SHP77 (cell line): ENCODE results near the gene SPRN.
"Not testable (repeated sequence)": the region's sequence is repeated elsewhere in the genome, so short reads cannot be mapped to it uniquely, and the experiment has no call there.

ENCODE experiments used
- DNase-seq, 2 experiments: peaks; one replicate each; lab custom pipeline; 2025; lab: John Stamatoyannopoulos, UW

The SPRN gene

GRCh38 chr10:133424601-133425000 lies at the start of gene SPRN:
SPRN (minus strand) TSS chr10:133424625; CDS start chr10:133423681, 944 bp downstream.
- not testable (repeated sequence) for DNase-seq

- no peak for DNase-seq
Observed at GRCh38 chr10:133474027-133474426, 49.6 kb upstream of the SPRN start.

GRCh38 chr10:133473270-133473669 lies 48.8 kb upstream of the SPRN start:
- no peak for DNase-seq

GRCh38 chr10:133471300-133472109 lies 47.1 kb upstream of the SPRN start:
- DNase-seq: no peak

GRCh38 chr10:133469205-133469604 lies 44.8 kb upstream of the SPRN start:
- DNase-seq: not testable (repeated sequence)

GRCh38 chr10:133467286-133467911 lies 43.0 kb upstream of the SPRN start:
- DNase-seq: no peak

- DNase-seq: no peak
Observed at GRCh38 chr10:133466683-133467275, 42.4 kb upstream of the SPRN start.

- no peak for DNase-seq
Observed at GRCh38 chr10:133465950-133466474, 41.6 kb upstream of the SPRN start.

- no peak for DNase-seq
Observed at GRCh38 chr10:133465191-133465949, 40.9 kb upstream of the SPRN start.

- no peak for DNase-seq
Observed at GRCh38 chr10:133464582-133465031, 40.2 kb upstream of the SPRN start.

GRCh38 chr10:133462512-133463305 lies 38.3 kb upstream of the SPRN start:
- DNase-seq: no peak

- DNase-seq: no peak
Observed at GRCh38 chr10:133461841-133462240, 37.4 kb upstream of the SPRN start.

GRCh38 chr10:133461027-133461426 lies 36.6 kb upstream of the SPRN start:
- DNase-seq: no peak

- DNase-seq: no peak
Observed at GRCh38 chr10:133460208-133460769, 35.9 kb upstream of the SPRN start.

GRCh38 chr10:133459454-133460207 lies 35.2 kb upstream of the SPRN start:
- DNase-seq: no peak

- no peak for DNase-seq
Observed at GRCh38 chr10:133458710-133459453, 34.5 kb upstream of the SPRN start.

- no peak for DNase-seq
Observed at GRCh38 chr10:133458021-133458709, 33.7 kb upstream of the SPRN start.

GRCh38 chr10:133457100-133457841 lies 32.8 kb upstream of the SPRN start:
- DNase-seq: no peak
